GM23248 (cell line): ENCODE data around the gene TMEM267.

ENCODE experiments used
- EZH2 ChIP-seq: fragments of 200-600 bp; sonication (generic); IDR thresholded peaks from 2 replicates; pipeline ENCODE4 v1.6.1; 2018; ENCODE audit warnings: antibody characterized with exemption, mild to moderate bottlenecking; ENCODE audit not compliant: insufficient read depth, poor library complexity, severe bottlenecking
- EZH2phosphoT487 ChIP-seq: fragments of 200-600 bp; sonication (generic); IDR thresholded peaks from 2 replicates; pipeline ENCODE4 v1.6.1; 2018; ENCODE audit warnings: antibody characterized with exemption, moderate library complexity, mild to moderate bottlenecking, low read depth; ENCODE audit not compliant: insufficient read depth

GRCh38 chr5:43413966-43414365 is 69.7 kb downstream of the TMEM267 start:
- TF ChIP-seq EZH2phosphoT487 (no peak), EZH2 (no peak)
